HEK293 (cell line): ENCODE results near the gene EVX1.

Experiments used
- CTCF ChIA-PET: fragments of 350-600 bp; formaldehyde crosslinking; extraction: SDS; loops from one replicate; lab custom pipeline; 2021; ENCODE audit warnings: antibody characterized with exemption; lab: Yijun Ruan, JAX
- POLR2A ChIA-PET: fragments of 300-600 bp; formaldehyde crosslinking; extraction: SDS; loops from one replicate; lab custom pipeline; 2020; ENCODE audit warnings: antibody characterized with exemption, inconsistent platforms; lab: Yijun Ruan, JAX
- H3K27ac ChIP-seq: fragments of 200-500 bp; sonication (Bioruptor generic); 2 replicates; pipeline ENCODE4 v1.5.1; 2014; ENCODE audit warnings: low read depth, low read length, control low read depth, inconsistent platforms; ENCODE audit errors: extremely low read depth
- H3K36me3 ChIP-seq, 2 experiments: fragments of 200-500 bp in 1 of 2; sonication (Bioruptor generic) in 1 of 2; 1 replicate in 1 of 2; 2 replicates in 1 of 2; pipeline ENCODE4 v1.5.1; 2014 to 2017; ENCODE audit warnings: inconsistent platforms in 2 of 2, low read length in 2 of 2; ENCODE audit not compliant: control insufficient read depth in 2 of 2, insufficient read depth in 1 of 2
- H3K4me1 ChIP-seq: fragments of 200-500 bp; sonication (Bioruptor generic); 2 replicates; pipeline ENCODE4 v1.5.1; 2014; ENCODE audit warnings: mild to moderate bottlenecking, low read length, inconsistent platforms; ENCODE audit not compliant: control insufficient read depth, insufficient read depth
- H3K4me3 ChIP-seq: 2 replicates; pipeline ENCODE4 v1.5.1; 2011; ENCODE audit warnings: low read depth, mild to moderate bottlenecking, control low read depth, low read length, moderate library complexity
- H3K9me3 ChIP-seq: fragments of 200-500 bp; sonication (Bioruptor generic); 2 replicates; pipeline ENCODE4 v1.5.1; 2014; ENCODE audit warnings: low read depth, low read length, inconsistent platforms; ENCODE audit not compliant: control insufficient read depth, insufficient read depth
- EGR2 ChIP-seq: fragments of 450-650 bp; formaldehyde crosslinking; IDR thresholded peaks from 2 replicates; pipeline ENCODE4 v1.5.1; 2016; ENCODE audit warnings: low read depth, missing biosample characterization, missing genetic modification characterization
- SCRT1 ChIP-seq: fragments of 450-650 bp; formaldehyde crosslinking; IDR thresholded peaks from 2 replicates; pipeline ENCODE4 v1.5.1; 2016; ENCODE audit warnings: missing biosample characterization, missing genetic modification characterization, borderline replicate concordance
- ZBTB21 ChIP-seq: fragments of 450-650 bp; formaldehyde crosslinking; IDR thresholded peaks from 2 replicates; pipeline ENCODE4 v1.5.1; 2017; ENCODE audit warnings: missing biosample characterization, missing genetic modification characterization
- ZBTB44 ChIP-seq: fragments of 450-650 bp; IDR thresholded peaks from 2 replicates; pipeline ENCODE4 v1.5.1; 2018; ENCODE audit warnings: missing biosample characterization, mild to moderate bottlenecking, missing genetic modification characterization
- ZFHX2 ChIP-seq: fragments of 450-650 bp; formaldehyde crosslinking; conservative IDR thresholded peaks from 2 replicates; pipeline ENCODE4 v1.5.1; 2016; ENCODE audit warnings: missing biosample characterization, missing genetic modification characterization
- ZFP69B ChIP-seq: fragments of 450-650 bp; formaldehyde crosslinking; IDR thresholded peaks from 2 replicates; pipeline ENCODE4 v1.5.1; 2016; ENCODE audit warnings: missing biosample characterization, missing genetic modification characterization
- ZNF138 ChIP-seq: fragments of 450-650 bp; formaldehyde crosslinking; IDR thresholded peaks from 2 replicates; pipeline ENCODE4 v1.5.1; 2016; ENCODE audit warnings: missing biosample characterization, missing genetic modification characterization, borderline replicate concordance
- ZNF175 ChIP-seq: fragments of 450-650 bp; formaldehyde crosslinking; IDR thresholded peaks from 2 replicates; pipeline ENCODE4 v1.5.1; 2016; ENCODE audit warnings: missing biosample characterization, missing genetic modification characterization
- ZNF335 ChIP-seq: fragments of 450-650 bp; formaldehyde crosslinking; conservative IDR thresholded peaks from 2 replicates; pipeline ENCODE4 v1.5.1; 2016; ENCODE audit warnings: missing biosample characterization, missing genetic modification characterization
- ZNF510 ChIP-seq: fragments of 450-650 bp; formaldehyde crosslinking; IDR thresholded peaks from 2 replicates; pipeline ENCODE4 v1.5.1; 2018; ENCODE audit warnings: mild to moderate bottlenecking, missing genetic modification characterization, missing biosample characterization; ENCODE audit not compliant: insufficient replicate concordance
- ZNF555 ChIP-seq: fragments of 450-650 bp; formaldehyde crosslinking; conservative IDR thresholded peaks from 2 replicates; pipeline ENCODE4 v1.5.1; 2017; ENCODE audit warnings: missing biosample characterization, mild to moderate bottlenecking, missing genetic modification characterization, inconsistent platforms
- ZNF558 ChIP-seq: fragments of 450-650 bp; formaldehyde crosslinking; IDR thresholded peaks from 2 replicates; pipeline ENCODE4 v1.5.1; 2016; ENCODE audit warnings: missing biosample characterization, missing genetic modification characterization
- ZNF561 ChIP-seq: fragments of 450-650 bp; IDR thresholded peaks from 2 replicates; pipeline ENCODE4 v1.5.1; 2018; ENCODE audit warnings: missing biosample characterization, missing genetic modification characterization, borderline replicate concordance
- ZNF654 ChIP-seq: fragments of 450-650 bp; formaldehyde crosslinking; IDR thresholded peaks from 2 replicates; pipeline ENCODE4 v1.5.1; 2016; ENCODE audit warnings: low read depth, missing biosample characterization, missing genetic modification characterization
- ZNF701 ChIP-seq: fragments of 450-650 bp; formaldehyde crosslinking; IDR thresholded peaks from 2 replicates; pipeline ENCODE4 v1.5.1; 2016; ENCODE audit warnings: missing biosample characterization, missing genetic modification characterization
- ZNF747 ChIP-seq: fragments of 450-650 bp; formaldehyde crosslinking; IDR thresholded peaks from 2 replicates; pipeline ENCODE4 v1.5.1; 2016; ENCODE audit warnings: missing biosample characterization, missing genetic modification characterization
- ZNF776 ChIP-seq: fragments of 450-650 bp; formaldehyde crosslinking; IDR thresholded peaks from 2 replicates; pipeline ENCODE4 v1.5.0; 2017; ENCODE audit warnings: missing biosample characterization, missing genetic modification characterization, borderline replicate concordance
- TF ChIP-seq, protein P1 (sequence below): fragments of 450-650 bp; IDR thresholded peaks from 2 replicates; pipeline ENCODE4 v1.5.1; 2018; ENCODE audit warnings: missing biosample characterization, missing genetic modification characterization

Gene EVX1

DNA sequence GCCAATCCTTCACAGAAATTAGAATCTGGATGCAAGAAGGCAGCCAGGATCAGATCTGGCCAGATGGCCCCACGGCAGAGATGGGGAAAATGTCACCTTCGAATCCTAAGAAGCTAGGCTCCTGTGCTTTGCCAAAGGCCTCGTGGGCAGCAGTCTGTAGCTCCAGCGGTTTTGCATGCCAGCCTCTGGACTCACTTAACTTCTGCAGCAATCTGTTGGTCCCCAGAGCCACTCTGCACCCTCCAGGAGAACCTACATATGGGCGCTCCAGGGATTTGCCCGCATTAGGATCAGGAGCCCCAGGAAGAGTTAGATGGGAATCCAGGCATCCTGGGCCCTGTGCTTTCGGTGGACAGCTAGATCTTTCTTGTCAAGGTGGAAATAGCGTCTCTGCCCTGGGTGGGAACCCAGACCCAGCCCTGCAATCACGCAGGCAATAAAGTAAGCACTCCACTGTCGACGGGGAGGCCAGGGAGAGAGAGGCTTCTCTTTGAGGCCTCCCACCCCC, 32.6 kb upstream of the EVX1 start:
- TF ChIP-seq, protein P1, sequence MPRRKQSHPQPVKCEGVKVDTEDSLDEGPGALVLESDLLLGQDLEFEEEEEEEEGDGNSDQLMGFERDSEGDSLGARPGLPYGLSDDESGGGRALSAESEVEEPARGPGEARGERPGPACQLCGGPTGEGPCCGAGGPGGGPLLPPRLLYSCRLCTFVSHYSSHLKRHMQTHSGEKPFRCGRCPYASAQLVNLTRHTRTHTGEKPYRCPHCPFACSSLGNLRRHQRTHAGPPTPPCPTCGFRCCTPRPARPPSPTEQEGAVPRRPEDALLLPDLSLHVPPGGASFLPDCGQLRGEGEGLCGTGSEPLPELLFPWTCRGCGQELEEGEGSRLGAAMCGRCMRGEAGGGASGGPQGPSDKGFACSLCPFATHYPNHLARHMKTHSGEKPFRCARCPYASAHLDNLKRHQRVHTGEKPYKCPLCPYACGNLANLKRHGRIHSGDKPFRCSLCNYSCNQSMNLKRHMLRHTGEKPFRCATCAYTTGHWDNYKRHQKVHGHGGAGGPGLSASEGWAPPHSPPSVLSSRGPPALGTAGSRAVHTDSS (tag by site-specific recombination): no peak
- peak; percentile 93 for TF ChIP-seq ZNF335 (tag by site-specific recombination)
- no peak for TF ChIP-seq SCRT1 (tag by site-specific recombination)
- TF ChIP-seq ZFP69B (tag by site-specific recombination): no peak
- no peak for TF ChIP-seq ZNF776 (tag by site-specific recombination)
- TF ChIP-seq, all 188 proteins: peak for 1
- Histone ChIP-seq H3K4me3 (no peak overlapping the region), H3K4me1 (peaks cover 8% of the 10 kb centered on the region; the same call in 1 of the 2 replicates), H3K9me3 (no peaks in the 10 kb centered on the region), H3K27ac (no peak overlapping the region), H3K36me3 (no peaks in the 10 kb centered on the region)
- CTCF ChIA-PET: interaction anchor here (0.6 to 1.2 kb wide), 6 partner anchors 14 to 1243 kb away, joined by 3 to 5 read pairs (median 3); no protein-coding TSS in a partner anchor
- POLR2A ChIA-PET: no interaction called here

GRCh38 chr7:27210441-27211083, 32.0 kb upstream of the EVX1 start:
- POLR2A ChIA-PET: no interaction called here
- H3K4me3 ChIP-seq: no peak overlapping the region
- CTCF ChIA-PET: interaction anchor here (0.6 to 1.2 kb wide), 10 partner anchors 14 to 564 kb away, joined by 3 to 7 read pairs (median 3); partner anchors contain the start of gene EVX1
- no peak overlapping the region for H3K27ac ChIP-seq
- TF ChIP-seq EGR2 (tag by site-specific recombination) (0 out of 2 replicates have a peak, but pooled peaks have one; percentile 32), ZNF555 (tag by site-specific recombination) (no peak), ZNF654 (tag by site-specific recombination) (peak; percentile 4; the same call in 1 of the 2 replicates), ZBTB44 (no peak), ZNF175 (no peak), ZFHX2 (tag by site-specific recombination) (peak; percentile 60), ZNF747 (tag by site-specific recombination) (no peak)
- H3K4me1 ChIP-seq: peaks cover 8% of the 10 kb centered on the region; the same call in 1 of the 2 replicates
- H3K36me3 ChIP-seq: no peaks in the 10 kb centered on the region
- no peaks in the 10 kb centered on the region for H3K9me3 ChIP-seq

DNA sequence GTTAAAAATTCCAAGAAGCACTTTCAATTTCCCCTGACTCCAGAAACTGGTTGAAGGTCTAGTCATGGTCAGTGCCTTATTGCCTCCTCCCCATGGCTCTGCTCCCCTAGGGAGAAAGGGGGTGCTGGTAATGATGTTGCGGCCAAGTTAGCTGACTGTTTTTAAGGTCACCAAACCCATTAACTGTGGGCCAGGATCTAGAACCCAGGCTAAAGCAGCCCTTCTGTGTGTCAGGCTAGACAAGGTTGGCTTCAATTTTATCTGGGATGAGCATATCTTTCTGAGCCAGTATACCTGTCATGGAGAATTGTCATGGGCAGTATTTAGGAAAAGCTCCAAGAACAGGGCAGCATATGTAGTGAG, 31.5 kb upstream of the EVX1 start:
- Histone ChIP-seq H3K9me3 (no peaks in the 10 kb centered on the region), H3K36me3 (no peaks in the 10 kb centered on the region), H3K4me3 (no peak overlapping the region), H3K27ac (no peak overlapping the region), H3K4me1 (peaks cover 8% of the 10 kb centered on the region; the same call in 1 of the 2 replicates)
- ChIA-PET POLR2A (no interaction called here), CTCF (interaction anchor here (0.5 to 1.1 kb wide), 8 partner anchors 15 to 563 kb away, joined by 3 to 7 read pairs (median 3); partner anchors contain the start of gene EVX1)
- TF ChIP-seq ZBTB21 (tag by site-specific recombination) (no peak), ZNF561 (tag by site-specific recombination) (no peak), ZNF510 (tag by site-specific recombination) (no peak), ZNF558 (tag by site-specific recombination) (no peak), ZNF138 (tag by site-specific recombination) (no peak), ZNF701 (no peak)
- TF ChIP-seq, all 188 proteins: peak for 0
